HG03432 (cell line): ENCODE results near the gene CILP2.

Experiments
- ATAC-seq: cut with Tn5 transposase; IDR thresholded peaks from one replicate; pipeline ENCODE4 v1.9.1; 2021; ENCODE audit warnings: mild to moderate bottlenecking, moderate library complexity; ENCODE audit not compliant: unreplicated experiment

The CILP2 gene

DNA sequence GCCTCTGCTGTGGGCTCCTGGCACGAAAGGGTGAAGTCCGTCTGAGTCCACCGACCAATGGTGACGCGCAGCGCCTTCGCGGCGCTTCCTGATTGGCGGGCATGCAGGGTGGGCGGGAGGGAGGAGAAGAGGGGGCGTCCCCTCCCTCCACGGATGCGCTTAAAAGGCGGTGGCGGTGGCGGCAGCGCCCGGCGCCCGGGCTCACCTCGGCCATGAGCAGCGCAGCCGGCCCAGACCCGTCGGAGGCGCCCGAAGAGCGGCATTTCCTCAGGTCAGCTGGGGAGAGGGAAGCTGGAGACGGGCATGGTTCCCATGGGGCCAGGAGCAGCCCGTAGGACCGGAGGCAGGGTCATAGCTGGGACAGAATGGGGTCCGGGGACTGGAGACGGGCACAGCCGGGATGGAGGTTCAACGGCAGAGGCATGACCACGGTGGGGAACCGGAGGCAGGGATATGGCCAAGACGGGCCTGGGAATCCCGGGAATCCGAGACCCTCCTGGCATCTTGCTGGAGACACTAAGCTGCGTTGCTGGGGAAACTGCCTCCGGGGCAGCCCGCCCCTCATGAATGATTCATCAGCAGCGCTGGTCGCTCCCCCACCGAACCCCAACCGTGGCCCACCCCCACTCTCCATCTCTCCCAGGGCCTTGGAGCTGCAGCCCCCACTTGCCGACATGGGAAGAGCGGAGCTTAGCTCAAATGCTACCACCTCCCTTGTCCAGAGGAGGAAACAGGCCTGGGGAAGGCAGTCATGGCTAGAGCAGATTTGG lies 9.2 kb upstream of the CILP2 start, which contains the start of gene YJEFN3:
TSS of gene YJEFN3 (plus strand) at position 191 of the 770 bp plus-strand sequence. CDS start at position 213, 22 bp downstream.
- no peak for ATAC-seq

DNA sequence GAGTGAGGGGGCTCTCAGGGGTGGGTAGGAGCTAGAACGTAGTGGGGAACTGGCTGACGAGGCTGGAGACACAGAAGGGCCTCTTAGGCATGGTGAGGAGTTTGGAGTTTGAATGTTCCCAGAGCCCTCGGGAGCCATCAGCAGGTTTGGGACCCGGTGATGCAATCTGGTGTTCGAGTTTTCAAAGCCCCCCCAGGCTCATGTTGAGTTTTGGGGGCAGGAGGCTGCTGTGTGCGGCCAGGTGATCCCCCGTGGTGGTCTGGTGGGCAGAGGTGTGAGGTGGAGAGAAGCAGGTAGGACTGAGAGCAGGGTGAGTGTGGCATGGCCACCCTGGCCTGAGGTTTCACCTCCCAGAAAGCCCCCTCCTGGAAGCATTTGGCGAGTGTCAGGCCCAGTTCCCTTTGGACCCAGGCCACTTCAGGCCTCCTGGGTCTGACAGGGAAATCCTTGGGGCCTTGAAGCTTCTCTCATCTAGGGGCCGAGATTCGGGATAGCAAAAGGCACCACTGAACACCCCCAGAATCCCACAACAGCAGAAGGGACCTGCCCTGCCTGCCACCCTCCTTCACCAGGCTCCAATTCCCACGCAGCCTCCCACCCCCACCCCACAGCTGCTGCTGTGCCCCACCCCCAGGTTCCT lies 8.2 kb upstream of the CILP2 start:
- ATAC-seq, result no peak

DNA sequence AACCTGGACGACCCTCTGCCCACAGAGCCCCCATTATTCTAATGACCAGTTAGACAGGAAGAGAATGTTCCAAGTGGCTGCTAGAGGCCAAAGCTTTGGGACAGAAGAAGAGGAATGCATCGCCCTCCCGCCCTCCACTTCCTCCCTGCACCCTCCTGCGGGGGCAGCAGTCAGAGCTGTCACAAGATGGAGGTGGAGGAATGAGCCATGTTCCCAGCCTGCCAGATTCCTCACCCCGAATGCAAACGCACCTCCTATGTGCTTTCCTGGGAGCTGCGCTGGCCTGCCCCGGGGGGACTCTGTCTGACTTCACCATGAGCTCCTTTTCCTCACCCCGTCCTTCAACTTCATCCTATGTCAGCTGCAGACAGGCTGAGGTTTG lies 7.7 kb upstream of the CILP2 start:
- ATAC-seq, result no peak

DNA sequence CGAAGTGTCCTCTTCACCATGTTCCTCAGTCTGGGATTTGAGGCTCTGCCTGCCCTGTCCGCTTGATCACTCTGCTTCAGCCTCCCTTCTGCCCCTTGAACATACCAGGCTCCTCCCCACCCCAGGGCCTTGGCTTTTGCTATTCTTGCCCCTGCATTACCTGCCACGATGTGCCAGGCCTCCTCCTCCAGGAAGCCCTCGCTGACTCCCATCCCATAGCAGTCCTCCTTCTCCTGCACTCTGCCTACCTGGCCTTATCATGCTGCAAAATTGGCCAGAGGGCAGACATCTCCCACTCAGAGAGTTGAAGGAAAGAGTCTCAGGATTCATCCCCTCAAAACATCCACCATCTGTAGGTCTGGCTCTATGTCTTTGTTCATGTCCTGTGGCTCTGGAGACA lies 7.2 kb upstream of the CILP2 start:
- no peak for ATAC-seq

DNA sequence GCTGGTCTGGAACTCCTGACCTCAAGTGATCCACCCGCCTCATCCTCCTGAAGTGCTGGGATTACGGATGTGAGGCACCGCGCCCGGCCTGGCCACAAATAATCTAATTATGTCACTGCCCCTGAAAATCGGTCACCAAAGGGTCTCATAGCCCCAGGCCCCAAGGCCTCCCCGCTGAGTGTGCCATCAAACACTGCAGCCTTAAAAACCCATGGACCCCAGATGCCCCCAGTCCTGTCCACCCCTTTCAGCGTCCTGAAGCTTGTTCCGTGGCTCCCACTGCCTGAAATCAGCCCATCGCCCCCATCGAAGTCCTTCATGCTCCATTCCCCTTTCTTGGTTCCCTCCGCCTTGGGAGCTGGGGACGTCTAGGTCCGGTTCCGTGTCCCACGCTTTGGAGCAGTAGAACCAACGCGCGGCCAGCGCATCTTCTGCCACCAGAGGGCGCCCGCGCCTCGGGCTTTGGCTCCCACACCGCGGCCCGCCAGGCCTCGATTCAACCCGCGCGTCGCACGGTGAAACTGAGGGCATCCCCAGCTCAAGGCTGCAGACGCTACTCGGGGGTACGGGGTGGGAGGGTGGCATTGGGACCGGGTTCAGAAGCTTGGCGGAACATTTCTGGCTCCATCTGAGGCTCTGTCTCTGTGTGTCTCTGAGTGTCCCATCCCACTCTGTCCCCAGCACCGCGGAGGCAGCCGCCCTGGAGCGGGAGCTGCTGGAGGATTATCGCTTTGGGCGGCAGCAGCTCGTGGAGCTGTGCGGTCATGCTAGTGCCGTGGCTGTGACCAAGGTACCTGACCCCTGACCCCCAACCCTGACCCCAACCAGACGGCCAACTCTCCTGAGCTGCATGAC lies 5.9 kb upstream of the CILP2 start:
- ATAC-seq, result no peak

DNA sequence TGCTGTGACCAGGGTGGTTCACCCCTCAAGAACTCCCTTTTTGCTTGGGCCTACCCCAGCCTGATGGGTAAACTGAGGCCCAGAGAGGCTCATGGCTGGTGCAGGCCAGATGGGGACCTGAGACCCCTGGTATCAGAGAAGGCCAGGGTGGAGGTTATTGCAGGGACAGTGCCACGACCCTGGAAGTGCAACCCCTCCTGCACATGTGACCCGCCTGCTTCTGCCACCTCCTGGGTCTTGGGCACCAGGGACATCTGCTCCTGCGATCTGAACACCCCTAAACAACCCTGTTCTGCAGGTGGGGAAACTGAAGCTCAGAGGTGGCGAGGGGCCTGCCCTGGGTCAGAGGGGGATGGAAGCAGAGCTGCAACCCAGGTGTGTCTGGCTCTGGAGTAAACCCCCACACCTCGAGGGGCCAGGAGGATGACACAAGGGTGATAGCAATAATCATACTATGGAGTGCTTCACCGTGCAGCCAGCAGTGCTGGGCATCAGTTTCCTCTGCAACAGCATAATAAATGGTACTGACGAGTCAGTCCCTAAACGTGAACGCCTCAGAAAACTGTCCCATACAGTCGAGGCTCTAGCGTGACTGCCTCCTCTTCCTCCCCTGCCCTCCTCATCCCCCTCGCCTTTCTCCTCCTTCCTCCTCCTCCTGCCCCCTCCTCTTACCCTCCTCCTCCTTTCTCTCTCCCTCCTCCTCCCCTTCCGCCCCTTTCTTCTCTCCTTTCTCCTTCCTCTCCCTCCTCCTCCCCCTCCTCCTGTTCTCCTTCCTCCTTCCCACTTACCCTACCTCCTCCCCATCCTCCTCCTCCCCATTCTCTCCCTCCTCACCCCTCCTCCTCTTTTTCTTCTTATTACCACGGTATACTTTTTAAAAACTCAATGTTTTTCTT lies 5.0 kb upstream of the CILP2 start:
- no peak for ATAC-seq

DNA sequence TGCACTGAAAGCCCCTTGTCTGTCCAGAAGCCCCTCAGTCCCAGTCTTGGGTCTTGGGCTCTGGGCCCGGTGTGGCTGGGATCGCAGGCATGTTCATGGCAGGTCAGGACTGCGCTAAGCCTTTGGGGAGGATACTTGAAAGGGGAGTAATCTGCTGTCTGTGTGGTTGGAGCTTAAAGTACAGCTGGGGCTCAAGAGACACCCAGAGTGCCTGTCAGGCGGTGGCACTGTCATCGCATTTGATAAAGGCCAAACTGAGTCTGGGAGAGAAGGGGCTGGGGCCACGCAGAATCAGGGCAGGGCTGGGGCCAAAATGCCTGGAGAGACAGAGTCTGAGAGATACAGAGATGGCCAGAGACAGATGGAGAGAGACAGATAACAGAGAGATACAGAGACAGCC lies 4.2 kb upstream of the CILP2 start:
- no peak for ATAC-seq

DNA sequence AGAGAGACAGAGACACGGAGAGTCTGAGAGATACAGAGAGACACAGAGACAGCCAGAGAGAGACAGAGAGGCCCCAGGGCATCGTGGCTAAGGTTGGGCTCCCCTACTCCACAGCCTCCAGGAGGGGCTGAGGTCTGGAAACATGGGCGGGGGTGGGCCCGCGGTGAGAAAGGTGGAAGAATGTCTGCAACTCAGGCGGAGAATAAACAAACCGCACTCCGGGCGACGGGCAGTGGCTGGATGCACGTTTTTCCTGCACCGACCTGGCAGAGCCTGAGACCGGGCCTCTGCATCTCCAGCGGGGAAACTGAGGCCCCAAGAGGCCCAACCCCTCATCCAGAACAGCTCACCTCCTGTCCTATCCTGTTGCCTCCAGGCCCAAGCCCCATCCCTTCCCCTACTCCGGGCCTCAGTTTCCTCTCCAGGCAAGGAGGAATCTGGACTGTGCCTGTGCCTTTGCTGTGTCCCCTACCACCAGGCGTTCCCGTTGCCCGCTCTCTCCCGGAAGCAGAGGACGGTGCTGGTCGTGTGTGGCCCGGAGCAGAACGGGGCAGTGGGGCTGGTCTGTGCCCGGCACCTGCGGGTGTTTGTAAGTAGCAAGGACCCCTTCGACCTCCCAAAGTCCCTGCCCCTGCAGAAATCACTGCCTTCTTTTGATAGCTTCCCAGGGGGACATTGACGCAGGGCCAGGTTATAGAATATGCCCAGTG lies 3.4 kb upstream of the CILP2 start:
- no peak for ATAC-seq

DNA sequence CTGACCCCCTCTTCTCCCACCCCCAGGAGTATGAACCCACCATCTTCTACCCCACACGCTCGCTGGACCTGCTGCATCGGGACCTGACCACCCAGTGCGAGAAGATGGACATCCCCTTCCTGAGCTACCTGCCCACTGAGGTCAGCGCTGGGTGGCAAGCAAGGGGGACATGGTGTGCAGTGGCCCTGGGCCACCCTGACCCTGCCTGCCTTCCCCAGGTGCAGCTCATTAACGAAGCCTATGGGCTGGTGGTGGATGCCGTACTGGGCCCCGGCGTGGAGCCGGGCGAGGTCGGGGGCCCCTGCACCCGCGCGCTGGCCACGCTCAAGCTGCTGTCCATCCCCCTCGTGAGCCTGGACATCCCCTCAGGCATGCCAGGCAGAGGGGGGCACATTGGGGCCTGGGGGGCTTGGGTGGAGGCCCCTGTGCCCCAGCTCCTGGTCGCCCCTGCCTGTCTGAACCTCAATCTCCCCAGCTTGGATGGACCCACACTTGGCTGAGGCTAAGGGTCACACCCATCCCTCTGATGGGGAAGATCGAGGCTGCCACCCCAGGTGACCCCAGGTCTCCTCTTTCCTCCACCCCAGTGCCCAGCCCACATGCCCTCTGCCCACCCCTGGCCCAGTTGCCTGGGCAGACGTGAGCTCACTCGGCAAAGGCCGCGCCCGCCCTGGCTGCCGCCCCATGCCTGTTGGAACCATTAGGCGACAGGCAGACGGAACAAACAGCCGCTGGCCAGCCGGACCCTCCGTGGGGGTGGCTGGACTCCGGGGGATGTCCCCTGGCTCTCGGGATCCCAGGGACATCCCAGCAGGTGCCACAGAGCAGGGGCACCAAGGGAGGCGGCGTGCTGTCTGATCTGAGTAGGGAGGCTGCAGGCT lies 2.5 kb upstream of the CILP2 start:
- ATAC-seq, result no peak

DNA sequence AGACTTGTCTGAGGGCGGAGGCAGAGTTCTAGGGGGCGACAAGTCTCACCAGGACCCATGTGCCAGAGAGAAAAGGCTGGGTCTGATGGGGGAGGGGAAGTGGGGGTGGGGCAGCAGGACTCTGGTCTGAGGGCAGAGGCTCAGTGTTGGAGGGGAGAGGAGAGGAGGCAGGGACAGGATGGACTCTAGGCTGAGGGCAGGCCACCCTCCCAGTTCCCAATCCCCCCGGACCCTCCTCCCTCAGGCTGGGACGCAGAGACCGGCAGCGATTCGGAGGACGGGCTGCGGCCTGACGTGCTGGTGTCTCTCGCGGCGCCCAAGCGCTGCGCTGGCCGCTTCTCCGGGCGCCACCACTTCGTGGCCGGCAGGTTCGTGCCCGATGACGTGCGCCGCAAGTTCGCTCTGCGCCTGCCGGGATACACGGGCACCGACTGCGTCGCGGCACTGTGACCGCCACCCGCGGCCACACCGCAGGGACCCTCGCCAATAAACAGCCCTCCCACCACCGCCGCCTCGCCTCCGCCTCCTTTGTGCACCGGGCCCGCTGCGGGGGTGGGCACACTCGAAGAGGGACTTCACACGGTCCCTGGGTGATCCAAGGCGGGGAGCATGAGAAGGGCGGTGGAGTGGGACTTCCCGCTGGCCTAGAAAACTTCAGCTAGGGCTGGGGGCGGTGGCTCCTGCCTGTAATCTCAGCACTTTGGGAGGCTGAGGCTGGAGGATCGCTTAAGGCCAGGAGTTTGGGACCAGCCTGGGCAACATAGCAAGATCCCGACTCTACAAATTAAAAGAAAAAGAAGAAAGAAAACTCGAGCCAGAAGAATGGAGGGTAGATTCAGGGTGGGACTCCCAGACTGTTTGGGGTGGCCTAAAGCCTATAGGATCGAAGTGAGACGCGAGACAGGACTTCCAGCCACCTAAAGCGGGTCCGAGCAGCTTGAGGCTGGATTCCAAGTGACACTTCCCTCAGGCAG lies 703 bp upstream of the CILP2 start:
- ATAC-seq, result no peak

DNA sequence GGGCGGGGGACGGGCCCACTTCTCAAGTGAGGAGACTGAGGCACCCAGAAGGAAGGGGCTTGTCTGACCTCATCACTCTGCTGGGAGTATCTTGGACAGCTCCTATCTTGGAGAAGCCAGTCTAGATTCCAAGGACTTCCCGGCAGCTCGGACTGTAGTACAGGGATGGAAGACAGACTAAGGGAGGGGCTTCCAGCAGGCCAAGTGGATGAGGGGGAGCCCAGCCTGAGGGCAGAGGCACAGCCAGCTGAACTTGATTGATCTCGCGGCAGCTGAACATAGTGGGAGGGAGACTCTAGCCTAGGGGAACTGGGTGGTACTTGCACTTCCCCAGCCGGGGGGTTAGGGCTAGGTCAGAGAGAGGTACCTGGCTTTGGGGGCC lies 711 bp downstream of the CILP2 start:
- no peak for ATAC-seq

DNA sequence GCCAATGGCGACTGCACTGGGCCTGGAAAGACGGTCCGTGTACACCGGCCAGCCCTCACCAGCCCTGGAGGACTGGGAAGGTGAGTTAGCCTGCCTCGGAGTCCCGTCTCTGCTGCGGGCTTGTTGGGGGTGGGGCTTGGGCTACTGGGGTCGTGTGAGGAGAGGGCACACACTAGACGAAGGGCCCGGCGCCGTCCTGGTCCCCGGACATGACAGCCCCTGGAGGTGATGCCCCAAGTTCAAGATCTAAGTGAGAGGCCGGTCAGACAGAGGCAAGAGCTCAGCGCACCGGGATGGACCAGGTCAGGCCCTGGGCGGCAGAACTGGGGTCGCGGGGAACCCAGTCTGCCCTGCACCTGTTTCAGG lies 1.6 kb downstream of the CILP2 start:
- no peak for ATAC-seq

DNA sequence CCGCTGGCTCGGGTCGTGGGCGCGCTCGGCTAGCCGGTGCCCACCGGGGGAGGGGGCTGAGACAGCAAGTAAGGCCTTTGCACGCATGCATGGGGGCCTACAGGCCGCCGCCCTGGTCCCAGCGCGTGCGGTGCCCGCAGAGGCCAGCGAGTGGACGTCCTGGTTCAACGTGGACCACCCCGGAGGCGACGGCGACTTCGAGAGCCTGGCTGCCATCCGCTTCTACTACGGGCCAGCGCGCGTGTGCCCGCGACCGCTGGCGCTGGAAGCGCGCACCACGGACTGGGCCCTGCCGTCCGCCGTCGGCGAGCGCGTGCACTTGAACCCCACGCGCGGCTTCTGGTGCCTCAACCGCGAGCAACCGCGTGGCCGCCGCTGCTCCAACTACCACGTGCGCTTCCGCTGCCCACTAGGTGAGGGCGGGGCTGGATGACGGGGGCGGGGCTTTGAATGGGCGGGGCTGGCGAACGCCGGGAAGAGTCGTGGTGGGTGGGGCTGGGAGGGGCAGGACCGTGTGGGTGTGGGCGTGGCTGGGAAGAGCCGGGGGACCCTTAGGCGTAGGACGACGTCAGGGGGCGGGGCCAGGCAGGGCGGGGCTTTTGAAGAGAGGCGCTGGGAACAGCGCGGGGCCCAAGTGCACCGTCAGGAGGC lies 2.1 kb downstream of the CILP2 start:
- no peak for ATAC-seq

DNA sequence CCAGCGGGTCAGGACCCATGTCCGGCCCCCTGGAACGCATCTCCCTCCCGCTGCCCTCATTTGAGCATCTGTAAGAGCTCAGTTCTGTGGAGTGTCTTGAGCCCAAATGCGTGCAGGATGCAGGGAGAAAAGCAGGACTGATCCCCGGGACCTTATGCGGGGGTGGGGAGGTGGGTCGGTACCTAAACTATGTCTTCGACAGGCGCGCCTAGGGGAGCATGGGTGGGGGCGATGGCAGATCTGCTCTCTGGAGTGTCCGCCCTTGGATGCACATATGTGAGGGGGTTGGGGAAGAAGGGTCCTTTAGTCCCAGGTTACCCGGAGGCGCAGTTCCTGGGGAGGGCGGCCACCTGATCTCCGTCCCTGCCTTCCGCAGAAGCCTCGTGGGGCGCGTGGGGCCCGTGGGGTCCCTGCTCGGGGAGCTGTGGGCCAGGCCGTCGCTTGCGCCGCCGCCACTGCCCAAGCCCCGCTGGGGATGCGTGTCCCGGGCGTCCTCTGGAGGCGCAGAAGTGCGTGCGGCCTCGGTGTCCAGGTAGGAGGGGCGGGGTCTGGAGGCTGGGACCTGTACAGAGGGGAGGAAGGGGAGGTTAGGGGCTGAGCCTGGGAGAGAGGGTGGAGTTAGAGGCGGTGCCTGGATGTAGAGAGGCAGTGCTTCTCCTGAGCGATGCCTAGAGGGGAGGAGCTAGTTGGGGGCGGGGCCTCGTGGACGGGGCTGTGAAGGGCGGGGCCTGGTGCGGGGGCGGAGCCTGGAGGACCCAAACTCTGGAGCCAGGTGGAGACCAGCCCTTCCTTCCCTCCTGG lies 2.9 kb downstream of the CILP2 start:
- ATAC-seq, result no peak

DNA sequence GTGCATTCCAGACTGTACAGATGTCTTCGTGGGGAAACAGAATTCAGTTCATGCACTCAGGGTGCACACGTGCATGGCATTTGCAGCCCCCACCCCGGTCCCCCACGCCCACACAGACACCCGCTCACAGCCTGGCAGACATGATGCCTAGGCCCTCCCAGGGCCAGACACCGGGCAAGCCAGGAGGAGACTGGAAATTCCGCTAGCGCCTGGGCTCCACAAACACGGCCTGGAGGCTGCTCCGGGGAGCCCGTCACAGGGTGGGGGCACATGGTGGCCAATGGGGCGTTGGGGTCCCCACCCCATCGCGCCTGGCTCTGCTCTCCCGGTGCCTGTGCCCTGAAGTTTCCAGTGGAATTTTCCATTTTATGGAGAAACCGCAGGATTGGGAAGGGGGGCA lies 3.6 kb downstream of the CILP2 start:
- no peak for ATAC-seq

DNA sequence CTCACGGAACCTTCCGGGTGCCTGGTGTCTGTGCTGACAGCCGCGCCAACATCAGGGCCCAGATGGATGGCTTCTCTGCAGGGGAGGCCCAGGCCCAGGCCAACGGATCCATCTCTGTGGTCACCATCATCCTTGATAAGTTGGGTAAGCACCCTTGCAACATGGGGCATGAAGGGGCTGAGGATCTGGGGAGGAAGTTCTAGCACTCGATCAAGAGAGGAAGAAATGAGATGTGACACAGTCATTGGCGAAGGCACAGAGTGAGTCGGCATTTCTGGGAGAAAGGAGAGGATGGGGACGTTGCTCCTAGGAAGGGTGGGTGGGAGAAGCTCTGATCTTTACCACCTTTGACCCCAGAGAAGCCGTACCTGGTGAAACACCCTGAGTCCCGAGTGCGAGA lies 4.4 kb downstream of the CILP2 start:
- ATAC-seq, result no peak

DNA sequence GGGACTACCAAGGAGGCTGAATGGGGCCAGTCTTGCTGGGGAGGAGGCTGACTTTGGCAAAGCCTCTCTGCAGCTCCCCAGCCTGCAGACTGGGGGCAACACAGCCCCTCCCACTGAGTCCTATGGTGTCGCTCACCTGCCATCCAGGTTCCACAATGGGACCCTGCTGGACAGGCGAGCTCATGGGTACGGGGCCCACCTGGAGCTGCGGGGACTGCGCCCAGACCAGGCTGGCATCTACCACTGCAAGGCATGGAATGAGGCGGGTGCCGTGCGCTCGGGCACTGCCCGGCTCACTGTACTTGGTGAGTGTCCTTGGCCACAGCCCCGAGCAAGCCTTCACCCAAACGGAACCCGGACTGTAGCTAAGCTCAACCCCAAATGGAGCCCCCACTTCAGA lies 5.0 kb downstream of the CILP2 start:
- ATAC-seq, result no peak
